WERI-Rb-1 (cell line): ENCODE measurements around the gene C12orf60.
"Not testable (repeated sequence)": the region's sequence is repeated elsewhere in the genome, so short reads cannot be mapped to it uniquely, and the experiment has no call there.

Source experiments
- DNase-seq: peaks from one replicate; pipeline ENCODE4 v3.0.0-alpha.2; 2020
- H3K27ac ChIP-seq: fragments of 250-450 bp; sonication (Bioruptor Pico); 2 replicates; pipeline ENCODE4 v1.5.1; 2020; ENCODE audit warnings: mild to moderate bottlenecking, moderate library complexity
- H3K27me3 ChIP-seq: fragments of 250-450 bp; sonication (Bioruptor Pico); 2 replicates; pipeline ENCODE4 v1.5.1; 2021; ENCODE audit warnings: mild to moderate bottlenecking, low read depth, moderate library complexity; ENCODE audit not compliant: insufficient read depth, severe bottlenecking
- H3K36me3 ChIP-seq: fragments of 250-450 bp; sonication (Bioruptor Pico); 2 replicates; pipeline ENCODE4 v1.5.1; 2020; ENCODE audit warnings: mild to moderate bottlenecking, moderate library complexity
- H3K4me3 ChIP-seq: 2 replicates; pipeline ENCODE4 v1.5.1; 2011; ENCODE audit warnings: low read depth, mild to moderate bottlenecking, control low read depth, low read length
- H3K9me3 ChIP-seq: fragments of 250-450 bp; sonication (Bioruptor Pico); 2 replicates; pipeline ENCODE4 v1.5.1; 2021; ENCODE audit warnings: mild to moderate bottlenecking, moderate library complexity; ENCODE audit not compliant: severe bottlenecking
- TF ChIP-seq, protein P1 (sequence below): IDR thresholded peaks from 2 replicates; pipeline ENCODE4 v1.5.1; 2011; ENCODE audit warnings: low read depth, mild to moderate bottlenecking, control low read depth, inconsistent platforms, low read length

Gene C12orf60, protein sequence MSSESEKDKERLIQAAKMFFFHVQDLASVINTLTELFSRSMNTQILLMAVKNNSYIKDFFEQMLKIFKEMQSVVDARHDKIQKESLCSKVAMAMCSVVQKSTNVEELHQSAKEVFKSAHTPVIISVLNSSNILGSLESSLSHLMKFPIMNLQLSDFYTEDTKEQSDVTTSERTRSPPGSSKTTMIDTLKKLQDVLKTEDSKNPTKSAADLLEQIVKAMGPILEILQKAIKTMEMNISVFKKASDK

DNA sequence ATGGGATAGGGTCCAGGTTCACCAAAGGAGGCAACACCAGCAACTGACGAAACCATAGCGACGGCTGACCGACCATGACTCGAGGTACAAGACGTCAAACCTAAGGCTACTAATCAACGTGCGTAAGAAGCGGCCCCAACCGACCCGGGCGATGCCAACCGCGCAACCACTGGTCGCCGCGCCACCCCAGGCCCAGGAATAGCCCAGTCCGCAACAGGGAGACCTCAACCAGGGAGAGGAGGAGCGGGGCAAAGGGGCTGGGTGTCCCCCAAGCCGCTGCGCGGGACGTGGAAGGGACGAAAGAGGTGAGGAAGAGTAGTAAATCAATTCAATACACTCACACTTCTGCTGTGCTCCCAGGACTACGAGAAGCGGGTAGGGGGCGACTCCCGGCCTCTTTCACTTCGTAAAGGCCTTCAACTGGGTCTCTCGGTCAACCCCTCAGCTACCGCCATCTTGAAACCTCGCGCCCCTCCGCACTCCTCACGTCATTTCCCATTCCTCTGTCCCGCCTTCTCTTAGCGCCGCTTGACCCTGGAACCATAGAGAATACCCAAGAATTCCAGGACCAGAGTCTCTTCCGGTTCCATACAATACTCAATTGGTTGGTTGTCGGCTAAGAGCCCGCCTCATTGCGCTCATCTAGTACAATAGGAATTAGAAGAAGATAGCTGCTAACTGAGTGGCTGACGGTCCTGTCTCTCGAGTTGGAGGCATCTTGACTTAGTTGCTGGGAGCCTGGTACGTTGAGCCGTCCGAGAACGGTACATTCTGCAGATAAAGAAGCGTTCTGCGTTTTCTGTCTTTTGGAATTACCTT lies at the start of gene C12orf60, which contains the start of gene WBP11:
Gene C12orf60 (plus strand): TSS at position 660 of the 819 bp plus-strand sequence. CDS start 19,266 bp downstream, outside the sequence.
Gene WBP11 (minus strand): TSS at position 468 of the 819 bp plus-strand sequence. CDS start 2,095 bp downstream, outside the sequence.
- peak within 1 kb of the TSS; percentile 79 for H3K4me3 ChIP-seq
- peak; percentile 95 for DNase-seq
- no peaks in the 10 kb centered on the region for H3K27me3 ChIP-seq
- peaks cover 36% of the 10 kb centered on the region for H3K36me3 ChIP-seq
- H3K9me3 ChIP-seq = no peaks in the 10 kb centered on the region
- TF ChIP-seq, protein P1, sequence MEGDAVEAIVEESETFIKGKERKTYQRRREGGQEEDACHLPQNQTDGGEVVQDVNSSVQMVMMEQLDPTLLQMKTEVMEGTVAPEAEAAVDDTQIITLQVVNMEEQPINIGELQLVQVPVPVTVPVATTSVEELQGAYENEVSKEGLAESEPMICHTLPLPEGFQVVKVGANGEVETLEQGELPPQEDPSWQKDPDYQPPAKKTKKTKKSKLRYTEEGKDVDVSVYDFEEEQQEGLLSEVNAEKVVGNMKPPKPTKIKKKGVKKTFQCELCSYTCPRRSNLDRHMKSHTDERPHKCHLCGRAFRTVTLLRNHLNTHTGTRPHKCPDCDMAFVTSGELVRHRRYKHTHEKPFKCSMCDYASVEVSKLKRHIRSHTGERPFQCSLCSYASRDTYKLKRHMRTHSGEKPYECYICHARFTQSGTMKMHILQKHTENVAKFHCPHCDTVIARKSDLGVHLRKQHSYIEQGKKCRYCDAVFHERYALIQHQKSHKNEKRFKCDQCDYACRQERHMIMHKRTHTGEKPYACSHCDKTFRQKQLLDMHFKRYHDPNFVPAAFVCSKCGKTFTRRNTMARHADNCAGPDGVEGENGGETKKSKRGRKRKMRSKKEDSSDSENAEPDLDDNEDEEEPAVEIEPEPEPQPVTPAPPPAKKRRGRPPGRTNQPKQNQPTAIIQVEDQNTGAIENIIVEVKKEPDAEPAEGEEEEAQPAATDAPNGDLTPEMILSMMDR = no peak
- peak within 1 kb of the TSS; percentile 97 for H3K27ac ChIP-seq

DNA sequence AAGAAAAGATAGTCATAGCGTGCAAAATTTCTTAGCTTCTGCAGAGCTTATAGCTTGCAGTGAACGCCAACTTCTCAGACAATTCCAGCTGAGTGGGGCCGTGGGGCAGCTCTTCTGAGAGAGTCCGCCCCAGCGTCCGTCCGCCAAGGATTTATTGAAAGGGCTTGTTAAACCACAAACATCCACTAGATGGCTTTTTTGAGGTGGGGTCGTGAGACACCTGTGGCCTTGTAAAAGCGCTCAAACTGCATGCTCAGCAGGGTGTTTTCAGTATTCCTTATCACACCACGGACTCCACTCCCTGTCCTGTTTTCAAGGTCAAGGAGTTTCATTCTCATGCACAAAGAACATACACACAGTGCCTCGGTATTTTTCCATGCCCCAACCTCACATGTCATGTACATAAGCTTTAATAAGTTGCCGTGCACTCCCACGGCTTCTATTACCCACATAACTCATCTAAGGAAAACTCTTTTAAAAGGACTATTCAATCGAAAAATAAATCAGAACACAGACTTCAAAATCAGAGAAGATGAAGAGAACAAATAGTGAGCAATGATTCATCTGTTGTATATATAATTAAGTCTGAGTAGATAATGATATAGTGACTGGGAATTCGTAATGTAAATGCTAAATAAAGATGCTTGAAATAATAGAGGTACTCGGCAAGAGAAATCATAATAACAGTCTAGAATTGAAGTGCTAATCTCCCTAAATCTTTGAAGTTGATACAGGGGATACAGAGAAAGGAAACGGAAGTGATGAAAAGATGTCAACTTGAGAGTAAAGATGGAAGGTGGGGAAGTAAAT lies 46.9 kb upstream of the C12orf60 start:
- TF ChIP-seq, protein P1 = peak; percentile 38; the same call in 1 of the 2 replicates
- no peaks in the 10 kb centered on the region for H3K27me3 ChIP-seq
- no peaks in the 10 kb centered on the region for H3K9me3 ChIP-seq
- peak; percentile 26 for DNase-seq
- no peak overlapping the region for H3K4me3 ChIP-seq
- no peak overlapping the region for H3K27ac ChIP-seq
- H3K36me3 ChIP-seq = no peaks in the 10 kb centered on the region

DNA sequence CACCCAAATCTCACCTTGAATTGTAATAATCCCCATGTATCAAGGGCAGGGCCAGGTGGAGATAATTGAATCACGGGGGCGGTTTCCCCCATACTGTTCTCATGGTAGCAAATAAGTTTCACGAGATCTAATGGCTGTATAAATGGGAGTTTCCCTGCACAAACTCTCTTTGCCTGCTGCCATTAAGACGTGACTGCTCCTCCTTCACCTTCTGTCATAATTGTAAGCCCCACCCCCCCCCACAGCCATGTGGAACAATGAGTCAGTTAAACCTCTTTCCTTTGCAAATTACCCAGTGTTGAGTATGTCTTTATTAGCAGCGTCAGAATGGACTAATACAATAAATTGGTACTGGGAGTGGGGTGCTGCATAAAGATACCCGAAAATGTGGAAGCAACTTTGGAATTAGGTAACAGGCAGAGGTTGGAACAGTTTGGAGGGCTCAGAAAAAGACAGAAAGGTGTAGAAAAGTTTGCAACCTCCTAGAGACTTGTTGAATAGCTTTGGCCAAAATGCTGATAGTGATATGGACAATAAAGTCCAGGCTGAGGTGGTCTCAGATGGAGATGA lies 43.7 kb upstream of the C12orf60 start:
- not testable (repeated sequence) for H3K4me3 ChIP-seq, H3K27me3 ChIP-seq, DNase-seq, H3K9me3 ChIP-seq, H3K36me3 ChIP-seq, H3K27ac ChIP-seq

DNA sequence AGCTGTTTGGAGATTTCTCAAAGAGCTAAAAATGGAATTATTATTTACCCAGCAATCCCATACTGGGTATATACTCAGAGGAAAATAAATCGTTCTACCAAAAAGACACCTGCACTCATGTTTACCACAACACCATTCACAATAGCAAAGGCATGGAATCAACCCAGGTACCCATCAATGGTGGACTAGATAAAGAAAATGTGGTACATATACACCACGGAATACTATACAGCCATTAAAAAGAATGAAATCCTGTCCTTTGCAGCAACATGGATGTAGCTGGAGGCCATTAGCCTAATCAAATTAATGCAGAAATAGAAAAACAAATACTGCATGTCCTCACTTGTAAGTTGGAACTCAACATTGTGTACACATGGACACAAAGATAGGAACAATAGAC lies 38.1 kb upstream of the C12orf60 start:
- no peak overlapping the region for H3K4me3 ChIP-seq
- no peaks in the 10 kb centered on the region for H3K27me3 ChIP-seq
- TF ChIP-seq, protein P1 = no peak
- no peak for DNase-seq
- peaks cover 13% of the 10 kb centered on the region for H3K36me3 ChIP-seq
- H3K9me3 ChIP-seq = peaks cover 5% of the 10 kb centered on the region
- no peak overlapping the region for H3K27ac ChIP-seq

DNA sequence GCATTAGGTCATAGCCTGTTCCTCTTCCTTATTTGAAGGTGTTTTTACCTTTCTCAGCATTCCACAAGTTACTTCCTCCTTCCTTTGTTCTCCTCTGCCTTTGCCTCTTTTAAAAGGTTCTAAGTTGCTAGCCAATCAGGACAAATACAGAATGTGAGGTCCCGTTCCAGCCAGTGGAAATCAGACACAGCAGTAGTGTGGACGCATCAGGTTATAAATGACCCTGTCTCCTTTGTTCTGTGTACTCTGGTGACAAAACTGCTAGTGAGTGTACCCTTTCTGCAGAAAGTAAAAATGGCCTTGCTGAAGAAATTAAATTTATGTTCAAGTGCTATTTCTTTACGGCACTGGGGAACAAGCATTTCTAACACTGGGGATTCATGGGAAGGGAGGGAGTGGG lies 37.5 kb upstream of the C12orf60 start:
- H3K27me3 ChIP-seq, H3K4me3 ChIP-seq, H3K9me3 ChIP-seq, DNase-seq, H3K27ac ChIP-seq: not testable (repeated sequence)
- peaks cover 13% of the 10 kb centered on the region for H3K36me3 ChIP-seq

DNA sequence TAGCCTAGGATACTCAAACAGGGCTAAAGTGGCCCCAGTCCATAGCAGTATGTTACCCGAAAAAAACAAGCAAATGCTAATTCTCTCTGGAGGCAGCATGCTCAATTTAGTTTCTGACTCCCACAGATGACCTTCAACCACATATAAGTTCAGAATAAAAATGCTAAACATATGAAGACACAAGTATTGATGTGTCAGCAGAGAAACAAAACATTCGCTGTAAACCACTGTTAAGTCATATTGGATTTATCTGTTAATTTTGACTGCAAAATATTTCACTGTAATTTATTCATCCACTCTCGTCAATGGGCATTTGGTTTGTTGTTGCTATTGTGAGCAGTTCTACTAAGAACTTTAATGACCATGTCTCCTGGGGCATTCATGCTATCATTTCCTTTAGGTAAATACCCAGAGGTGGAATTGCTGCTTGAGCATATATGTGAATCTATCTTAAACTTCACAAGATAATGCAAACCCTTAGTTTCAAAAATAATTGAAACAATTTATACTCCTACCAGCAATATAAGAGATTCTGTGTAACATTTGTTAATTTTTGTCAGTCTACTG lies 36.7 kb upstream of the C12orf60 start:
- no peak overlapping the region for H3K4me3 ChIP-seq
- no peaks in the 10 kb centered on the region for H3K27me3 ChIP-seq
- peaks cover 5% of the 10 kb centered on the region for H3K9me3 ChIP-seq
- DNase-seq = no peak
- no peak overlapping the region for H3K27ac ChIP-seq
- TF ChIP-seq, protein P1 = no peak
- peaks cover 13% of the 10 kb centered on the region for H3K36me3 ChIP-seq
